H1 (cell line): ENCODE measurements around the gene TM7SF3. TPM values are rescaled to one million over a fixed set of nuclear protein-coding genes. Genes with fewer than 3 reads are reported as not detected.
"Not testable (repeated sequence)": the region's sequence is repeated elsewhere in the genome, so short reads cannot be mapped to it uniquely, and the experiment has no call there.

ENCODE experiments used
- CTCF ChIA-PET: fragments of 300-600 bp; sonication (Branson Sonifier 250); formaldehyde crosslinking; loops from one replicate; lab custom pipeline; 2021; ENCODE audit not compliant: partially characterized antibody; lab: Charles Lee
- POLR2A ChIA-PET: fragments of 300-600 bp; sonication (Branson Sonifier 250); formaldehyde crosslinking; loops from one replicate; lab custom pipeline; 2021; ENCODE audit warnings: inconsistent platforms; ENCODE audit not compliant: partially characterized antibody; lab: Charles Lee
- DNase-seq, 2 experiments: peaks; one replicate each; pipeline versions ENCODE4 v3.0.0 to v3.0.0-alpha.2; 2010 to 2022; ENCODE audit warnings: low spot score in 2 of 2, low read depth in 1 of 2, mixed read lengths in 1 of 2
- FAIRE-seq: peaks from 2 replicates; lab custom pipeline; 2011; peaks lifted over from hg19 to GRCh38; lab: Jason Lieb, UNC
- H2AFZ ChIP-seq: 2 replicates; pipeline ENCODE4 v1.8.1; 2012; ENCODE audit warnings: low read length, inconsistent platforms
- H2AK5ac ChIP-seq: 2 replicates; pipeline ENCODE4 v1.6.1; 2013; ENCODE audit warnings: low read depth, low read length
- H2BK120ac ChIP-seq: replicated peaks from 2 replicates; pipeline ENCODE3; 2013; ENCODE audit warnings: low read depth, low read length, inconsistent platforms
- H2BK12ac ChIP-seq: 2 replicates; pipeline ENCODE4 v1.6.1; 2013; ENCODE audit warnings: low read depth, low read length
- H2BK15ac ChIP-seq: 2 replicates; pipeline ENCODE4 v1.6.1; 2013; ENCODE audit warnings: low read length
- H2BK20ac ChIP-seq: 2 replicates; pipeline ENCODE4 v1.6.1; 2013; ENCODE audit warnings: low read length
- H2BK5ac ChIP-seq: 2 replicates; pipeline ENCODE4 v1.6.1; 2013; ENCODE audit warnings: low read depth, low read length
- H3K14ac ChIP-seq: 2 replicates; pipeline ENCODE4 v1.6.1; 2013; ENCODE audit warnings: inconsistent platforms; ENCODE audit not compliant: insufficient read length
- H3K18ac ChIP-seq: 2 replicates; pipeline ENCODE4 v1.6.1; 2013; ENCODE audit warnings: low read length; ENCODE audit errors: extremely low read depth
- H3K23ac ChIP-seq: 2 replicates; pipeline ENCODE4 v1.6.1; 2013; ENCODE audit warnings: inconsistent platforms; ENCODE audit not compliant: insufficient read length
- H3K23me2 ChIP-seq: 2 replicates; pipeline ENCODE4 v1.6.1; 2013; ENCODE audit warnings: low read depth, low read length
- H3K27ac ChIP-seq: 2 replicates; pipeline ENCODE4 v1.6.1; 2011; ENCODE audit warnings: low read depth, low read length, inconsistent platforms
- H3K27me3 ChIP-seq, 4 experiments: replicated peaks in 1 of 4; 1 replicate in 1 of 4; 2 replicates in 3 of 4; pipeline versions ENCODE4 v1.6.1 to v1.8.1; 2011 to 2013; ENCODE audit warnings: low read length in 3 of 4, mild to moderate bottlenecking in 3 of 4, inconsistent platforms in 2 of 4, mixed read lengths in 2 of 4, moderate library complexity in 1 of 4; ENCODE audit not compliant: control insufficient read depth in 3 of 4, insufficient read depth in 3 of 4; ENCODE audit errors: extremely low read depth in 1 of 4
- H3K36me3 ChIP-seq, 4 experiments: 2 replicates each; pipeline versions ENCODE4 v1.6.1 to v1.8.1; 2011 to 2013; ENCODE audit warnings: mild to moderate bottlenecking in 4 of 4, low read length in 3 of 4, moderate library complexity in 2 of 4, control low read depth in 1 of 4, inconsistent platforms in 1 of 4; ENCODE audit not compliant: insufficient read depth in 4 of 4, control insufficient read depth in 2 of 4
- H3K4ac ChIP-seq: replicated peaks from 2 replicates; pipeline ENCODE3; 2013; ENCODE audit warnings: low read length, low read depth, mixed read lengths, inconsistent platforms; ENCODE audit not compliant: insufficient read length
- H3K4me1 ChIP-seq, 4 experiments: replicated peaks in 1 of 4; 1 replicate in 1 of 4; 2 replicates in 3 of 4; pipeline versions ENCODE4 v1.6.1 to v1.8.1; 2011 to 2013; ENCODE audit warnings: low read length in 3 of 4, inconsistent platforms in 2 of 4, mixed read lengths in 1 of 4; ENCODE audit not compliant: insufficient read depth in 4 of 4, control insufficient read depth in 3 of 4
- H3K4me2 ChIP-seq, 2 experiments: 2 replicates each; pipeline versions ENCODE4 v1.6.1 to v1.8.1; 2011 to 2013; ENCODE audit warnings: low read depth in 2 of 2, low read length in 2 of 2, control low read depth in 1 of 2, inconsistent platforms in 1 of 2, mild to moderate bottlenecking in 1 of 2; ENCODE audit not compliant: insufficient read depth in 1 of 2
- H3K4me3 ChIP-seq, 4 experiments: fragments of 200-600, 300-600 bp in 1 of 4; sonication (generic), shearing (Covaris generic), sonication (Bioruptor Twin) in 1 of 4; 2 replicates each; pipeline versions ENCODE4 v1.5.1 to v1.8.1; 2011 to 2016; ENCODE audit warnings: low read length in 4 of 4, low read depth in 3 of 4, control low read depth in 2 of 4, inconsistent platforms in 2 of 4, mild to moderate bottlenecking in 2 of 4, mixed read lengths in 1 of 4, moderate library complexity in 1 of 4; ENCODE audit not compliant: insufficient read depth in 2 of 4; ENCODE audit errors: extremely low read depth in 1 of 4
- H3K56ac ChIP-seq: replicated peaks from 2 replicates; pipeline ENCODE3; 2013; ENCODE audit warnings: low read depth, mild to moderate bottlenecking, mixed read lengths, low read length, inconsistent platforms; ENCODE audit not compliant: insufficient read length
- H3K79me1 ChIP-seq: 2 replicates; pipeline ENCODE4 v1.6.1; 2013; ENCODE audit warnings: low read depth, low read length, control low read depth
- H3K79me2 ChIP-seq, 2 experiments: 2 replicates each; pipeline versions ENCODE4 v1.6.1 to v1.8.1; 2012 to 2013; ENCODE audit warnings: low read length in 2 of 2, mild to moderate bottlenecking in 2 of 2, inconsistent platforms in 1 of 2; ENCODE audit not compliant: insufficient read depth in 2 of 2, control insufficient read depth in 1 of 2
- H3K9ac ChIP-seq, 4 experiments: replicated peaks in 1 of 4; 1 replicate in 1 of 4; 2 replicates in 3 of 4; pipeline versions ENCODE4 v1.6.1 to v1.8.1; 2011 to 2013; ENCODE audit warnings: low read depth in 3 of 4, low read length in 3 of 4, control low read depth in 2 of 4, mild to moderate bottlenecking in 2 of 4, moderate library complexity in 2 of 4, inconsistent platforms in 1 of 4; ENCODE audit errors: extremely low read depth in 1 of 4
- H3K9me3 ChIP-seq, 2 experiments: 2 replicates each; pipeline versions ENCODE4 v1.6.1 to v1.8.1; 2012 to 2013; ENCODE audit warnings: mild to moderate bottlenecking in 2 of 2, moderate library complexity in 2 of 2, control low read depth in 1 of 2, inconsistent platforms in 1 of 2, low read depth in 1 of 2, low read length in 1 of 2, mixed read lengths in 1 of 2; ENCODE audit not compliant: insufficient read depth in 2 of 2
- H4K20me1 ChIP-seq, 2 experiments: replicated peaks in 1 of 2; 2 replicates each; pipeline versions ENCODE3 to v1.8.1; 2011 to 2013; ENCODE audit warnings: inconsistent platforms in 2 of 2, low read length in 2 of 2, mild to moderate bottlenecking in 1 of 2; ENCODE audit not compliant: insufficient read depth in 2 of 2, control insufficient read depth in 1 of 2
- H4K5ac ChIP-seq: 2 replicates; pipeline ENCODE4 v1.6.1; 2013; ENCODE audit warnings: low read length, low read depth, mixed read lengths, inconsistent platforms; ENCODE audit not compliant: insufficient read length
- H4K8ac ChIP-seq: 2 replicates; pipeline ENCODE4 v1.8.0; 2013; ENCODE audit warnings: mild to moderate bottlenecking, moderate library complexity, low read length, inconsistent platforms; ENCODE audit not compliant: insufficient read depth; ENCODE audit errors: extremely low read depth
- H4K91ac ChIP-seq: replicated peaks from 2 replicates; pipeline ENCODE3; 2013; ENCODE audit warnings: low read length, mixed read lengths, inconsistent platforms; ENCODE audit not compliant: insufficient read length
- BCL11A ChIP-seq, 2 experiments: IDR thresholded peaks; one replicate each; pipeline ENCODE4 v1.6.1; 2011; ENCODE audit warnings: low read depth in 2 of 2, low read length in 2 of 2, mild to moderate bottlenecking in 2 of 2
- HDAC2 ChIP-seq, 2 experiments: fragments of 300-600 bp in 1 of 2; sonication (generic) in 1 of 2; IDR thresholded peaks; 2 replicates each; pipeline ENCODE4 v1.6.1; 2011 to 2012; ENCODE audit warnings: low read depth in 2 of 2, low read length in 2 of 2, mild to moderate bottlenecking in 2 of 2, moderate library complexity in 2 of 2, borderline replicate concordance in 1 of 2, inconsistent platforms in 1 of 2
- KDM4A ChIP-seq: IDR thresholded peaks from one replicate; pipeline ENCODE4 v1.7.1; 2012; ENCODE audit warnings: low read depth, mild to moderate bottlenecking, moderate library complexity, low read length, inconsistent platforms; ENCODE audit not compliant: severe bottlenecking
- TEAD4 ChIP-seq: IDR thresholded peaks from 2 replicates; pipeline ENCODE4 v1.6.1; 2012; ENCODE audit warnings: low read depth, low read length, inconsistent platforms, mixed read lengths
- WGBS, 2 experiments: shearing (Covaris generic) in 1 of 2; methylation state at CpG; one replicate each; pipeline versions ENCODE4 v1.1.6 to v1.1.7; 2013 to 2015; ENCODE audit warnings: low lambda C conversion rate in 2 of 2, mixed read lengths in 2 of 2, inconsistent platforms in 1 of 2, low coverage in 1 of 2, missing lambda C conversion rate in 1 of 2; ENCODE audit not compliant: insufficient replicate concordance in 2 of 2, insufficient coverage in 1 of 2, insufficient read length in 1 of 2; ENCODE audit errors: extremely low coverage in 1 of 2, missing lambda C conversion rate in 1 of 2; 5-methylcytosine and 5-hydroxymethylcytosine counted together
- polyA plus RNA-seq, 7 experiments: library from polyadenylated mRNA; depleted of rRNA in 3 of 7; stranded (reverse) in 5 of 7; unstranded in 2 of 7; fragments of >200 nt in 5 of 7; fragments of 200-250 nt in 2 of 7; gene quantifications; 1 replicate in 5 of 7; 2 replicates in 1 of 7; 4 replicates in 1 of 7; pipeline versions ENCODE4 v1.2.1 to v1.2.3, GENCODE V29; 2011 to 2013; ENCODE audit warnings: missing spikeins in 2 of 7, mixed read lengths in 2 of 7
- total RNA-seq: library from RNA; stranded (reverse); fragmentation: NEBNext Ultra II Directional; extraction: Animal tissue kit (Norgen Biotek cat#: 25700); gene quantifications from 2 replicates; pipeline ENCODE4 v1.2.1, GENCODE V29; 2021

TM7SF3 gene
- total and polyA plus RNA-seq, 2 of the 8 experiments (the other 6 are each of a cell fraction or from before 2014, with no cell fraction given): 57.9 to 77.2 TPM

GRCh38 chr12:27018037-27018436, 3.9 kb upstream of the TM7SF3 start (continued):
- no peak for TF ChIP-seq BCL11A (IDR thresholded peaks at IDR 0.05; ENCODE audit: low read depth in 2 of 2, low read length in 2 of 2)
- TF ChIP-seq TEAD4: no peak
- no peak for TF ChIP-seq KDM4A
- no peak for TF ChIP-seq HDAC2 (IDR thresholded peaks at IDR 0.05; ENCODE audit: borderline replicate concordance in 1 of 2, low read depth in 2 of 2, low read length in 2 of 2)

GRCh38 chr12:27017163-27017823, 3.1 kb upstream of the TM7SF3 start:
- H3K4me3 ChIP-seq, H3K23ac ChIP-seq, H4K20me1 ChIP-seq, H4K8ac ChIP-seq, H4K5ac ChIP-seq, H3K56ac ChIP-seq, POLR2A ChIA-PET, H2BK15ac ChIP-seq, H2AK5ac ChIP-seq, H3K27me3 ChIP-seq, H4K91ac ChIP-seq, FAIRE-seq, H2BK120ac ChIP-seq, H3K4ac ChIP-seq, H2BK20ac ChIP-seq, H3K9ac ChIP-seq, H3K79me1 ChIP-seq, H3K36me3 ChIP-seq, H3K18ac ChIP-seq, H3K9me3 ChIP-seq, H3K4me2 ChIP-seq, H3K23me2 ChIP-seq, H3K14ac ChIP-seq, H2BK5ac ChIP-seq, H2AFZ ChIP-seq, DNase-seq, H3K27ac ChIP-seq, H2BK12ac ChIP-seq: not testable (repeated sequence)
- CTCF ChIA-PET: interaction anchor here (0.7 to 1.5 kb wide), 5 partner anchors 13 to 289 kb away, joined by 3 to 9 read pairs (median 4); no protein-coding TSS in a partner anchor
- WGBS, 2 experiments: 70% methylated on average over 5 of the region's 5 CpGs; no CpG with 5 or more reads in 1 of the 2 experiments
- Histone ChIP-seq H3K79me2 (peaks cover 0 to 12% of the 10 kb centered on the region in 2 experiments; a peak in 2 of 4 replicates), H3K4me1 (peaks cover 0 to 10% (median 8%) of the 10 kb centered on the region in 4 experiments; a peak in 6 of 7 replicates)
